HCT116 (cell line): ENCODE results near the gene ATXN1. TPM values are rescaled to one million over a fixed set of nuclear protein-coding genes. Genes with fewer than 3 reads are reported as not detected.

Source experiments
- ATAC-seq: fragments of 200-7000 bp; cut with Tn5 transposase; 2 replicates; pipeline ENCODE4 v1.9.1; 2020; ENCODE audit warnings: mild to moderate bottlenecking, moderate library complexity
- BruUV-seq: library from RNA; stranded (reverse); fragments of 400-500 nt; replicated peaks from 2 replicates; lab custom pipeline; 2021; lab: Mats Ljungman, UMichigan
- CTCF ChIA-PET: fragments of 300-600 bp; sonication (Branson Sonifier 250); formaldehyde crosslinking; loops from one replicate; lab custom pipeline; 2021; ENCODE audit warnings: antibody characterized with exemption; lab: Charles Lee
- POLR2A ChIA-PET: fragments of 300-600, 350-600 bp; sonication (Branson Sonifier 250); formaldehyde crosslinking; loops from one replicate; lab custom pipeline; 2021; ENCODE audit warnings: antibody characterized with exemption; lab: Charles Lee
- RAD21 ChIA-PET, 2 experiments: fragments of 300-600 bp; sonication (Branson Sonifier 250); formaldehyde crosslinking; loops; one replicate each; lab custom pipeline; 2023; ENCODE audit warnings: low total read pairs in 2 of 2; ENCODE audit not compliant: uncharacterized antibody in 2 of 2, unreplicated experiment in 2 of 2, low non-redundant PET in 1 of 2; lab: Charles Lee
- DNase-seq: peaks from one replicate; pipeline ENCODE4 v3.0.0-alpha.2; 2010; ENCODE audit warnings: low read depth, low spot score
- H2AFZ ChIP-seq: fragments of 200-600 bp; shearing (Covaris generic), sonication (generic); 2 replicates; pipeline ENCODE4 v1.6.1; 2017; ENCODE audit warnings: low read depth, mixed run types, mixed read lengths, antibody characterized with exemption, low read length; ENCODE audit not compliant: poor library complexity, severe bottlenecking
- H3K27ac ChIP-seq: 2 replicates; pipeline ENCODE4 v1.5.1; 2012; ENCODE audit warnings: low read depth, low read length
- H3K27me3 ChIP-seq: fragments of 200-600 bp; sonication (generic); 2 replicates; pipeline ENCODE4 v1.6.1; 2016; ENCODE audit warnings: mixed run types, low read length, mixed read lengths; ENCODE audit not compliant: insufficient read depth
- H3K36me3 ChIP-seq, 2 experiments: fragments of 200-500 bp in 1 of 2; fragments of 200-600 bp in 1 of 2; sonication (Bioruptor generic) in 1 of 2; sonication (generic) in 1 of 2; 2 replicates each; pipeline versions ENCODE4 v1.5.1 to v1.6.1; 2014 to 2016; ENCODE audit warnings: low read length in 2 of 2, inconsistent platforms in 1 of 2, mixed read lengths in 1 of 2, mixed run types in 1 of 2; ENCODE audit not compliant: insufficient read depth in 2 of 2, control insufficient read depth in 1 of 2
- H3K4me1 ChIP-seq, 2 experiments: fragments of 200-600 bp in 1 of 2; sonication (generic) in 1 of 2; 2 replicates each; pipeline versions ENCODE4 v1.5.1 to v1.6.1; 2012 to 2017; ENCODE audit warnings: low read length in 2 of 2, inconsistent platforms in 1 of 2, mild to moderate bottlenecking in 1 of 2, mixed read lengths in 1 of 2, mixed run types in 1 of 2, moderate library complexity in 1 of 2; ENCODE audit not compliant: insufficient read depth in 2 of 2, control insufficient read depth in 1 of 2
- H3K4me2 ChIP-seq: fragments of 200-600 bp; sonication (generic); 2 replicates; pipeline ENCODE4 v1.6.1; 2017; ENCODE audit warnings: mixed run types, low read length, mixed read lengths
- H3K4me3 ChIP-seq, 2 experiments: fragments of 200-600 bp in 1 of 2; sonication (generic) in 1 of 2; replicated peaks in 1 of 2; 2 replicates each; pipeline ENCODE4 v1.5.1; 2011 to 2016; ENCODE audit warnings: low read length in 2 of 2, control low read depth in 1 of 2, low read depth in 1 of 2, mild to moderate bottlenecking in 1 of 2, mixed read lengths in 1 of 2, mixed run types in 1 of 2
- H3K79me2 ChIP-seq: fragments of 200-600 bp; sonication (generic); 2 replicates; pipeline ENCODE4 v1.6.1; 2017; ENCODE audit warnings: mild to moderate bottlenecking, mixed run types, low read length, moderate library complexity, mixed read lengths; ENCODE audit not compliant: insufficient read depth
- H3K9ac ChIP-seq: fragments of 200-600 bp; sonication (generic); 2 replicates; pipeline ENCODE4 v1.6.1; 2016; ENCODE audit warnings: low read length, mixed read lengths
- H3K9me2 ChIP-seq: fragments of 200-600 bp; sonication (generic), shearing (Covaris generic); 2 replicates; pipeline ENCODE4 v1.6.1; 2017; ENCODE audit warnings: mixed run types, mild to moderate bottlenecking, moderate library complexity; ENCODE audit not compliant: insufficient read depth
- H3K9me3 ChIP-seq, 2 experiments: fragments of 200-500 bp in 1 of 2; fragments of 200-600 bp in 1 of 2; sonication (Bioruptor generic) in 1 of 2; sonication (generic) in 1 of 2; 2 replicates each; pipeline ENCODE4 v1.6.1; 2014 to 2017; ENCODE audit warnings: low read length in 2 of 2, mixed read lengths in 2 of 2, inconsistent platforms in 1 of 2, low read depth in 1 of 2, mild to moderate bottlenecking in 1 of 2, mixed run types in 1 of 2, moderate library complexity in 1 of 2; ENCODE audit not compliant: control insufficient read depth in 1 of 2, insufficient read depth in 1 of 2
- H4K20me1 ChIP-seq: fragments of 200-600 bp; sonication (generic), shearing (Covaris generic); 2 replicates; pipeline ENCODE4 v1.6.1; 2017; ENCODE audit warnings: mixed run types, mild to moderate bottlenecking, moderate library complexity; ENCODE audit not compliant: insufficient read depth
- CBX3 ChIP-seq: IDR thresholded peaks from 2 replicates; pipeline ENCODE4 v1.6.1; 2012; ENCODE audit warnings: low read depth
- CEBPB ChIP-seq: IDR thresholded peaks from 2 replicates; pipeline ENCODE4 v1.6.1; 2012; ENCODE audit warnings: low read depth
- EZH2 ChIP-seq: fragments of 200-600 bp; sonication (generic); IDR thresholded peaks from 2 replicates; pipeline ENCODE4 v1.6.1; 2017; ENCODE audit warnings: antibody characterized with exemption, mixed run types
- FOSL1 ChIP-seq: IDR thresholded peaks from 2 replicates; pipeline ENCODE4 v1.6.1; 2012; ENCODE audit warnings: low read depth
- JUND ChIP-seq: IDR thresholded peaks from 2 replicates; pipeline ENCODE4 v1.6.1; 2012
- POLR2AphosphoS5 ChIP-seq: IDR thresholded peaks from 2 replicates; pipeline ENCODE4 v1.6.1; 2011; ENCODE audit warnings: mild to moderate bottlenecking, low read depth, low read length, moderate library complexity
- SP1 ChIP-seq: IDR thresholded peaks from 2 replicates; pipeline ENCODE4 v1.6.1; 2012; ENCODE audit warnings: low read depth
- YY1 ChIP-seq: IDR thresholded peaks from 2 replicates; pipeline ENCODE4 v1.6.1; 2011; ENCODE audit warnings: low read length, low read depth, moderate library complexity, mild to moderate bottlenecking; ENCODE audit not compliant: insufficient replicate concordance; ENCODE audit errors: extremely low read depth
- ZFX ChIP-seq: fragments of 450-650 bp; IDR thresholded peaks from 2 replicates; pipeline ENCODE4 v1.6.1; 2017
- intact Hi-C: fragments of 100-400 bp; cut with micrococcal nuclease; formaldehyde crosslinking; loops from 2 replicates; pipeline ENCODE4 v1.10.0; 2022
- total RNA-seq: library from RNA; stranded (reverse); gene quantifications from one replicate; pipeline ENCODE4 v1.2.1, GENCODE V29; 2021; ENCODE audit not compliant: unreplicated experiment
- TF ChIP-seq, protein P1 (sequence below): IDR thresholded peaks from 2 replicates; pipeline ENCODE4 v1.6.1; 2012
- TF ChIP-seq, protein P2 (sequence below): IDR thresholded peaks from 2 replicates; pipeline ENCODE4 v1.6.1; 2012

Gene ATXN1
- total RNA-seq, 1 experiment from 2014 or later = 21.0 TPM

DNA sequence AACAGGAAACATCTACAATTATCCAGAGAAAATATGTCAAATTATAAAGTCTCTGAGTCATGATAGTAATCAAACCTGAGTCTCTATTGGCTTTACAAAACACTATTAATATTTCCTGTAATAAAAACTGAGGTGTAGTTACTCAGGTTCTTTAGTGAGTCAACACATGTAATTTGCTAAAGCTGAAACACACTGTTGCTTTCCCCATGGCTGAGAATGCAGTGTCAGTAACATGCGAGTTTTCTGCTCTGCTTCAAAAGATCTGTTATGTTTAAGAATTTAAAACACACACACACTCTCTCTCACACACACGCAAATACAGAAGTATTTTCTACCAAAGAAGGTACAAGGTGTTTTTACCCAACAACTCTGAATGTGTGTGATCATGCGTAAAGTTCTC is 38.6 kb downstream of the ATXN1 start:
- no peaks in the 10 kb centered on the region for H3K36me3 ChIP-seq
- TF ChIP-seq ZFX (no peak), YY1 (no peak), CEBPB (0 out of 2 replicates have a peak, but pooled peaks have one; percentile 15), FOSL1 (peak; percentile 34), EZH2 (no peak), POLR2AphosphoS5 (no peak), CBX3 (no peak), SP1 (no peak), JUND (peak; percentile 33; the same call in 1 of the 2 replicates)
- TF ChIP-seq, protein P1, sequence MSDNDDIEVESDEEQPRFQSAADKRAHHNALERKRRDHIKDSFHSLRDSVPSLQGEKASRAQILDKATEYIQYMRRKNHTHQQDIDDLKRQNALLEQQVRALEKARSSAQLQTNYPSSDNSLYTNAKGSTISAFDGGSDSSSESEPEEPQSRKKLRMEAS = no peak
- TF ChIP-seq, protein P2, sequence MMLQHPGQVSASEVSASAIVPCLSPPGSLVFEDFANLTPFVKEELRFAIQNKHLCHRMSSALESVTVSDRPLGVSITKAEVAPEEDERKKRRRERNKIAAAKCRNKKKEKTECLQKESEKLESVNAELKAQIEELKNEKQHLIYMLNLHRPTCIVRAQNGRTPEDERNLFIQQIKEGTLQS = no peak
- TF ChIP-seq, all 23 proteins: peak for 3
- no peak overlapping the region for H3K4me3 ChIP-seq
- H3K9me2 ChIP-seq = no peaks in the 10 kb centered on the region
- no peaks in the 10 kb centered on the region for H3K27me3 ChIP-seq
- peak overlapping the region; percentile 64 for H3K4me2 ChIP-seq
- H2AFZ ChIP-seq = no peak overlapping the region
- peak overlapping the region; percentile 12; the same call in 1 of the 2 replicates for H3K9ac ChIP-seq
- ChIA-PET RAD21 (no interaction called here), POLR2A (interaction anchor here (2.6 to 5.2 kb wide), 2 partner anchors 9 to 39 kb away, joined by 11 to 49 read pairs; partner anchors contain the start of gene ATXN1), CTCF (interaction anchor here (1.7 kb wide), 1 partner anchor 208 kb away, joined by 4 read pairs; no protein-coding TSS in a partner anchor)
- ATAC-seq = no peak
- no peaks in the 10 kb centered on the region for H3K79me2 ChIP-seq
- peak overlapping the region; percentile 15; the same call in 1 of the 2 replicates for H3K27ac ChIP-seq
- no TSS peak for BruUV-seq
- DNase-seq = no peak
- no peaks in the 10 kb centered on the region for H3K9me3 ChIP-seq
- intact Hi-C loops = no loop called here
- no peaks in the 10 kb centered on the region for H4K20me1 ChIP-seq
- H3K4me1 ChIP-seq = peaks cover 60 to 71% of the 10 kb centered on the region in 2 experiments
